HG02970 (cell line): ENCODE data around the gene CDA.

Experiments
- ATAC-seq: cut with Tn5 transposase; IDR thresholded peaks from one replicate; pipeline ENCODE4 v1.9.1; 2021; ENCODE audit warnings: mild to moderate bottlenecking, moderate library complexity, moderate number of reproducible peaks; ENCODE audit not compliant: unreplicated experiment, low FRiP score

CDA gene

DNA sequence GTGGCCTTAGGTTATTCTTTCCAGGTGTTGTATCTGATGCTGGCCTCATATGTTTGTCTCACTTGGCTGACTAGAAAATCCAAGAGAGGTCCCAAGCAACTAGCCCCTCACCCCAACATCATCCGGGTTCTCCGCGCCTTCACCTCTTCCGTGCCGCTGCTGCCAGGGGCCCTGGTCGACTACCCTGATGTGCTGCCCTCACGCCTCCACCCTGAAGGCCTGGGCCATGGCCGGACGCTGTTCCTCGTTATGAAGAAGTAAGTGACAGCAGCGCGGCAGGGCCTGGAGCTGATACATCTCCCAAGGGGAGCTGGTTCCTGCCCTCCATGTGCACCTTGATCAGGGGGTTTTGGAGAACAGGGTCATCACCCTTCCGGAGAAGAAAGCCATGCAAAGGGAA lies 55.5 kb downstream of the CDA start:
- ATAC-seq = no peak

DNA sequence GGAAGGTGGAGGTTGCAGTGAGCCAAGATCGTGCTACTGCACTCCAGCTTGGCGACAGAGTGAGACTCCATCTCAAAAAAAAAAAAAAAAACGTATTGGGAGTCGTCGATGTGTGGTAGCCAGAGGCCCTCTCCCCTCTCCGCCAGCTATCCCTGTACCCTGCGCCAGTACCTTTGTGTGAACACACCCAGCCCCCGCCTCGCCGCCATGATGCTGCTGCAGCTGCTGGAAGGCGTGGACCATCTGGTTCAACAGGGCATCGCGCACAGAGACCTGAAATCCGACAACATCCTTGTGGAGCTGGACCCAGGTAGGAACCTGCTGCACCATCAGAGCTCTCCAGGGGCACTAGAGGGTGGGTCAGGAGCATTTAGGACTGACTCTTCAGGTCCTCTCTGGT lies 56.5 kb downstream of the CDA start:
- ATAC-seq = no peak

DNA sequence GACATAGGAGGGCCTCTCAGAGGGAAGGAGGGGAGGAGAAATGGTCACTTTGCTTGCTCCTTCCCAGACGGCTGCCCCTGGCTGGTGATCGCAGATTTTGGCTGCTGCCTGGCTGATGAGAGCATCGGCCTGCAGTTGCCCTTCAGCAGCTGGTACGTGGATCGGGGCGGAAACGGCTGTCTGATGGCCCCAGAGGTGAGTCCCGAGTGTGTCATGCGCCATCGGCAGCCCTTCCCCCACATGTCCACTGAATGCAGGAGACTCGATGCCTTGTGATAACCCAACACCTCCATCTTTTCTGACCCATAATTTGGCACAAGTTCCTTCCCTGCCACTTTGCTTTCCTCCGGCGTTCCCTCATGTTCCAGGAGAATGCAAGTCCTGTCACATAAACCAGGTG lies 59.5 kb downstream of the CDA start:
- ATAC-seq = no peak

DNA sequence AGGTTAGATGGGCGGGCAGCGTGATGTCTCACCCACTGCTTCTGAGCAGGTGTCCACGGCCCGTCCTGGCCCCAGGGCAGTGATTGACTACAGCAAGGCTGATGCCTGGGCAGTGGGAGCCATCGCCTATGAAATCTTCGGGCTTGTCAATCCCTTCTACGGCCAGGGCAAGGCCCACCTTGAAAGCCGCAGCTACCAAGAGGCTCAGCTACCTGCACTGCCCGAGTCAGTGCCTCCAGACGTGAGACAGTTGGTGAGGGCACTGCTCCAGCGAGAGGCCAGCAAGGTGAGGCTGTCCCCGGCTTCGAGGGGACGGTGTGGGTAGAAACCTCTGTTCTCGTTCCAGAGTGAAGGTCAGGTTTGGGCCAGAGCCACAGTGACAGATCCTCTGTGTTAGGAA lies 60.0 kb downstream of the CDA start:
- ATAC-seq = no peak

DNA sequence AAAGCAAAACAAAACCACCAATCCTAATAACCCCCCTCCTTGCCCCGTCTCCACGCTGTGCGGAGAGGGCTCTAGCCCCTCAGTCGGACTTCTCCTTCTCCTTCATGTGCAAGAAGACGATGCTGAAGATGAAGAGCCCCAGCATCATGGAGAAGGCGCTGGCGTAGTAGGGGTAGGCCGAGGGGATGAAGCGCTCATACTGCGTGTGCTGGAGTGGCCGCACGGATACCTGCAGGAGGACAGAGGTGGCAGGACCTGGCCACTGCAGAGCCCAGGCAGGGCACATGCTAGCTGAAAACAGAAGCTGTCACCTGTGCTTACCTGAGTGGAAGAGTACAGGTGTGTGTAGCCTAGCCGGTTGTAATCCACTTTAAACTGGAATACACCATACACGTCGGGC lies 63.4 kb downstream of the CDA start:
- ATAC-seq = no peak

DNA sequence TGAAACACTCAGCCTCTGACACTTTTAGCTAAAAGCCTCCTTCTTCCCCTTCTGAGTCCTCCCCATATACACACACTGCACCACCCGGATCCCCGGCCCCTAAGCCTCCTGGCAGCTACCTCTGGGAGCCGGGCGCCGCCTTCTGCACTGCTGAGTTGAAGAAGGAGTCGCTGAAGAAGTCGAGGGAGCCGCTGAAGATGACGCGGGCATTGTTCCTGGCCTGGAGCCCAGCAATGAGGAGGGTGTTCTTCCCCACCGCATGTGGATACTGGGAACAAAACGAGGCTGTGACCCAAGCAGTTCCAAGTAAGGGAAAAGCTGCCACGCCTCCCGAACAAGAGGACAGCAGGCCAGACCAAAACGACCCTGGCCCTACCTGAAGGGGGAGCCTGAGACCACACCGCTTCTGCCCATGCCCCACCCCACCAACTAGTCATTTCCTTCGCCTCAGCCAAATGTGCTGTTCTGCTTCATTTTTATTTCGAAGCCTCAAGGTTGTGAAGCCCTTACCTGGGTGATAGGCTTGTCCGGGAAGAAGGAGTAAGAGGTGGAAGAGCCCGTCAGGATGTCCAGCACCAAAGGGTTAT lies 65.3 kb downstream of the CDA start:
- no peak for ATAC-seq

DNA sequence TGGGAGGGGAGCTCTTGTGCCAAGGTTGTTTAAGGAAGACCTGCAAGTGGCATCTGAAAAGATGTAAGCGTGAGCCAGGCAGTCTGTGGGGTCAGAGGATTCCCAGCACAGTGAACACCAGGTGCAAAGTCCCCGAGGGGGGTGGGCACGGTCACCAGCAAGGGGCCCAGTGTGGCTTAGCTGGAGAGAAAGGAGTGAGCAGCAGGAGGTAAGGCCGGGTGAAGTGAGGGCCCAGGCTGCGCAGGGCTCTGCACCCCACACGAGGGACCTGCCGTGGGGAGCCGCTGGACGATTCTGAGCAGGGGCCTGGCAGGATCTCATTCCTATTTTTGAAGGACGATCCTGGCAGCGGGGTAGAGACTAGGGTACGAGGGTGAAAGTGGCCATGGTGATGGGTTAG lies 68.1 kb downstream of the CDA start:
- ATAC-seq = no peak

DNA sequence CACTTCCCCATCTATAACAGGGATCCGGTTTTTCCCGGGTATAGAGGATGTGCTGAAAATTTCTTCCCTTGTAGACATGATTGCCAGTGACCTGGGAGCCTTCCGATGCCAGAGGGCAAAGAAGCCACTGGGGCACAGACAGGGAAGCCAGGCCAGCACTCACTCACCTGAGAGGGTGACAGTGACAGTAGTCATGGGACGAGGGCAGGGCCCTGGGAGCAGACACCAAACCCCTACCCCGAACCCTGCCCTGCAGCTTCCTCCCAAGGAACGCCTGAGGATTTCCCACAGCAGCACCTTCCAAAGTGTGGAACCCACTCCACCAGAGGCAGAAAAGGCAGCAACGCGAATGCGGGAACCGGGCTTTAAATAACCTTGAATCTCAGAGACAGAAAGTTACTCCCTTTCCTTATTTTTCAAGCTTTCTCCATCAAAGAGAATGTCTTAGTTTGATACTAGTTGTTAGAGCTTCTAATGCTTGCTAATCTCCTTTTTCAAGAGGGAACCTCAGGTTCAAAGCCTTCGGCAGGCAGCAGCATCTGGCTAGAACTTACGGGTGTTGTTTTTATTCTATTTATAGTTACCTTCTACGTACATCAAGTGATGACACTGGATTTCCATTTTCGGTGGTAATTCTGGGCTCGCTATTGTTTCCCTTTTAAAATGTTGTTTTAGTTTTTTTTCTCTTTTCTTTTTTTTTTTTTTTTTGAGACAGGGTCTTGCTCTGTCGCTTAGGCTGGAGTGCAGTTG lies 69.4 kb downstream of the CDA start:
- no peak for ATAC-seq

DNA sequence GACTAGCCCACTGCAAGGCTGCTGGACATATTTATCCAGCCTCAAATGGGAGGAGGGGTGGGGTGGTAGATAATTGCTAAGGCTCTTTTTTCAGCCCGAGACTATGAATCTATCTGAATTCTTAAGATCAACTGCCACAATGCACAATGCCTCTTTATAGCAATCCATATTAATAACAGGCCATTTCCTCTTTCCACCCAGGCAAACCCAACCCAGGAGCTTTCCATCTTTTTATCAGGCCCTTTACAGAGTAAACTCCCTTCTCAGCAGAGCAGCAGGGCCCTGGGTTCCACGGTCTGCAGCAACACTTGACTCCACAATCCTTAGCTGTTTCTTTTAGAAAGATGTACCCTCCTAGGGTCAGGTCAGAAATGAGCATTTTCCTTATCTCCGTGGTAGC lies 71.5 kb downstream of the CDA start:
- ATAC-seq = no peak

DNA sequence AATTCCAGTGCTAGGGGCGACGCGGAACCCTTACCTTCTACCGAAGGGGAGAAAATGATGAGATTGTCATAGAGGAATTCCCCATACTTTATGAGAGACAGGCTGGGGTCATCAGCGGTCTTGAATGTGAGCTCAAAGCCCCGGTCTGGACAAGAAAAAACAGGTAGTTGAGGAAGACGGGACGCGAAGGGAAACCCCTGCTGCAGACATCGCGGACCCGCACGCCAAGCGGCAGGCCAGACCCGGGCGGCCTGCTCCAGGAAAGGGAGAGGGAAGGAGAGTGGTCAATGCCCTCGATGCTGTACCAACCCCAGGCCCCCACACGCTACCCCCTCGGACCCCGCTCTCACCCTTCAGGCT lies 71.9 kb downstream of the CDA start:
- peak; percentile 6 for ATAC-seq

DNA sequence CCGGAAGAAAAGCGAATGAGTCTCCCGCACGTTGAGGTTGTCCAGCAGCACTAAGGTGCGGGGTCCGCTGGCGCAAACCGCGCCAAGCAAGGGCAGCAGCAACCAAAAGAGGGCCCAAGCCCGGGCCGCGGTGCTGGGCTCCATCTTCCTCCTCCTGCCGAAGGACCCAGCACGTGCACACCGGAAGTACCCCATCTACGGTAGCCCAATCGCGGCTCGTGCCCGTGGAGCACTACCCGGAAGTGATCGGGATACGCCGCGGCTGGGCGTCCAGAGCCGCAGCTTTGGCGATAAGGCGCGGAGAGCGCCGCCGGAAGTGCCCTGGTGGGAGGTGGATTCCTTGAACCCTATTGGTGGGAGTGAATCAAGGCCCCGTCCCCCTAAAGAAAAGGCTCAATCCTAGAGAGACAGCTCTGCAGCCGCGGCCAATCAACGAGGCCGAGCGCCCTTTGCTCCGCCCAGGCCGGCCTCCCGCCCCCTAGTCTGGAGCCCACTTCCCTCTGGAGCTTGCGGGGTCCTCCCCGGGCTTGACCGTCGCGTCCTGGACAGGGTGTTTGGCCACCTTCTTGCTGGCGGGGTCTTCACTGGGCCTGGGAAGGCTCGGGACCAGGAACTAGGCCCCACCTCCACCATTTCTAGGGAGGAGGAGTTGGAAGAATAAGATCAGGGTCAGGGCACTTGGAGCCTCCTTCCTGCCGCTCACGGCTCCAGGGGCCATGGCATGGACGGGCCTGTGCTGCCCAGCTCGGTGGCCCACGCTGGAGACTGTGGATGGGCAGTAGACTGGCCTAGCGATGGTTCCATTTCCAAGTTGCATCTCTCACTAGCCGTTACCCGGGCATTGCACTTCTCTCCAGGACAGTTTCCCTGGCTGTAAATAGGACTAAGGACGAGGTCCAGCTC lies 72.6 kb downstream of the CDA start, which contains the start of gene DDOST:
DDOST (minus strand) TSS at position 163 of the 903 bp plus-strand sequence; CDS start at position 144, 19 bp downstream.
- peak; percentile 96 for ATAC-seq

DNA sequence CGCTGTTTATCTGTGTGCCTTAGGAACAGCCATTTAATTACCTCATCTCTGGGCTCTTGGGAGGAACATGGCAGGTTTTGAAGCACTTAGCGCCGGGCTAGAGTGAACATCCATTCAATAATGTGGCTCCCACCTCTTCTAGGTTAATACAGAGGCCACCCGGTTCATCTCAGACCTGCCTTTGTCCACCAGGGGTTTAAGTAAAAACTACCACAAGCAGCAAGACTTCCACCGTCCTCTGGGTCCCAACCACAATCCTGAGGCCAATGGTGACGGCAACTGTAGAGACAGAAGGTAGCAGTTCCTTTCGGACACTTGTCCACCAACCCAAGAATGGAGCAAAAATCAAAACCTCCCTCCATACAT lies 73.2 kb downstream of the CDA start:
- ATAC-seq = no peak

DNA sequence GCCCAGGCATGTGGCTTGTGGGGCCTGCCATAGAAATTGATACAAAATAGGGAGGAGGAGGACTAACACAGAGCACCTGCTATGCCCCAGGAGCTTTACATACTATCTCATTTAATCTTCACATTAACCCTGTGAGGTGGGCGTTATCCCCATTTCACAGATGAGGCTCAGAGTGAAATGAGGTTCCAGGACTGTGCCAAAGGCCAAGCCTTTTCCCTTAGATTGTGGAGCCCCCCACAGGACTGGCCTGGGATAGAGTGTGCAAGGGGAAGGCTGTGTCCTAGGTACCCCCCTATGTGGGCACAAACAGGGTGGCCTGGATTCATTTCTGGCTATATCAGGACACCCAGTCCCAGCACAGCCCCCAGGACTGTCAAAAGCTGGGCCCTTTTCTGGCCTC lies 74.5 kb downstream of the CDA start:
- ATAC-seq = no peak

DNA sequence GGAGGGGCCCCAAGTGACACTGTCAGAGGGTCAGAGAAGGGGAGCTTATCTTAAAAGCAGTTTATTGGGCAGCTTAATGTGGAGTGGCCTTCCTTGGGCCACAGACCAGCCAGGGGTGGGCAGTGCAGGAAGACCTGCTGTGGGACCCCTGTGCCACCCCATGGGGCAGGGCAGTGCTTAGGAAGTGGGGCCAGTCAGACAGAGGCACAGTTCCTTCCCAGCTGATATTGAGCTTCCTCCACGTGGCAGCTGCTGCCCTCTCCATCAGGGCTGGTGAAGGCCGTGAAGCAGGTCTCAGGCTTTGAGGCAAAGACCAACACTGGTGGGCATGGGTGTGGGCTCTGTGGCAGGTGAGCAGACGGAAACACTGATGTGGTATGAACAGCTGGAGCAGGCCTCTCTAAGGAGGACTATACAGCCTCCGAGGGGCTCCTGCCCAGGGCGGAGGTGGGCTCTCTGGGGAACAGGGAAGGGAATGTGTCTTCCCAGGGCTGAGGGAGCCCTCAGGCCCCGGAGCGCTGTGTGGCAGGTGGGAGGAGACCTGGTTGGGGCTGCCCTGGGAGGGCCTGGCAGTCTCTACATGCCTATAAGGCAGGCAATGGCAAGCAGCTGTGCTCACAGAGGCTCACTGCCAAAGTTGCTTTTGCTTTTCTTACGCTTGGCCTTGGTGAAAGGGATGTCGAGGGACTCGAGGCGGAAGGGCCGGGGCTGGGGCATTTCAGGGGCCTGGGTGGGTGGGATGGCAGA lies 75.2 kb downstream of the CDA start:
- ATAC-seq = no peak

DNA sequence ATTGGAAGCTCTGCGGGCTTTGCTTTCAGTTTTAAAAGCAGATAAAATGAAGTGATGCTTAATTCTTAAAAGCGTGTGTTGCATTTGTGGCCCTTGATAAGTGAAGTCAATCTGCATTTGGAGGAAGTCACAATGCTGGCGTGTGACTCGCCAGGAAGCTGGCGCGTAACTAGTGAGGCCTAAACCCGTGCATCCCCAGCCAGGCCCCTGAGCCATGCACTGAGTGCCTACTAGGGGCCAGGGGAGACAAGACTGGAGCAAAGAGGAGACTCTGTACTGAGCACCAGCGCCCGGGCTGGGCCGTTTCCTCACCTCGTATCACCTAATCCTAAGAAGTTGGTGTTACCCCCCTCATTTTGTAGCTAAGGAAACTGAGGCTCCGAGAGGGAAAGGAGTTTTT lies 76.8 kb downstream of the CDA start:
- no peak for ATAC-seq

DNA sequence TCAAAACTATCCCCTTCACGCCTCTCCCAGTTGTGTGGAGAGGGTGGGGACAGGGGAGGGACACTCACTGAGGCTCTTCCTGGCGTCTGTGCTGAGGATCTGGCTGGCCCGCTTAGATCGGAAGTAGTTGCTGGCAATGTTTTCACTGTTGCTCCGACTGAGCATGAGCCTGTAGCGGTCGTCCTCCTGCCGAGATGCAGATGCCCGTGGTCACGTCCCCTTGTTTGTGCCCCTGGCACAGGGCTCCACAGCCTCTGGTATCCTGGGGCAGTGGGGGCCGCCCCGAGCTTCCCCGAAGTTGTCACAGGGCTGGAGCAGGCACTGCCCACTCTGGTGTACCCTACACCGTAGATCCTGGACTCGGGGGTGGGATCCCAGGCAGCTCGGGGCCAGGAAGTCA lies 77.2 kb downstream of the CDA start:
- ATAC-seq = no peak

DNA sequence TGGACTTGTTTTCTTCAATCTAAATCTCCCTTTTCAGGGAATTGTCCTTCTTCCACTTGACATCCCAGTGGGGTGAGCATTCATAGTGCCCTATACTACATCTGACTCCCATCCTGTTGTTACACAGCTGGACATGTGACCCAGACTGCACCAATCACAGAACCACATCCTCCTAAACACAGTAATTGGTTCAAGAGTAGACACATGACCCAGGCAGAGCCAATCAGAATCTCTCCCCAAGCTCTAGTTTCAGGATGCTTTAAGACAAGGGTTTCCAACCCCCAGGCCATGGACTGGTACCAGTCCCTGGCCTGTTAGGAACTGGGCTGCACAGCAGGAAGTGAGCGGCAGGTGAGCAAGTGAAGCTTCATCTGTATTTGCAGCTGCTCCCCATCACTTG lies 77.9 kb downstream of the CDA start:
- no peak for ATAC-seq
